GM18507 (cell line): ENCODE measurements around the gene GXYLT1.
"Not testable (repeated sequence)": the region's sequence is repeated elsewhere in the genome, so short reads cannot be mapped to it uniquely, and the experiment has no call there.

Source experiments
- DNase-seq: peaks from one replicate; pipeline ENCODE4 v3.0.0; 2011; ENCODE audit warnings: low read depth; ENCODE audit not compliant: insufficient read length; ENCODE audit errors: extremely low spot score
- FAIRE-seq: peaks from 2 replicates; lab custom pipeline; 2011; peaks lifted over from hg19 to GRCh38; lab: Jason Lieb, UNC

The GXYLT1 gene

GRCh38 chr12:42145552-42146215 is 1.0 kb upstream of the GXYLT1 start:
- FAIRE-seq (no peak), DNase-seq (no peak)

- FAIRE-seq: no peak
- no peak for DNase-seq
Measured at GRCh38 chr12:42145197-42145549, 499 bp upstream of the GXYLT1 start.

- DNase-seq (no peak), FAIRE-seq (no peak)
Measured at GRCh38 chr12:42144158-42144407, 591 bp downstream of the GXYLT1 start.

- DNase-seq: no peak
- FAIRE-seq: peak; percentile 59
Measured at GRCh38 chr12:42143452-42144157, 1.1 kb downstream of the GXYLT1 start.

GRCh38 chr12:42141981-42142606 is 2.6 kb downstream of the GXYLT1 start:
- DNase-seq (no peak), FAIRE-seq (no peak)

- FAIRE-seq (no peak), DNase-seq (no peak)
Measured at GRCh38 chr12:42140901-42141300, 3.8 kb downstream of the GXYLT1 start.

- FAIRE-seq: no peak
- DNase-seq: no peak
Measured at GRCh38 chr12:42135259-42135814, 9.3 kb downstream of the GXYLT1 start.

- DNase-seq (no peak), FAIRE-seq (no peak)
Measured at GRCh38 chr12:42130672-42131402, 13.8 kb downstream of the GXYLT1 start.

- DNase-seq: no peak
- peak; percentile 36 for FAIRE-seq
Measured at GRCh38 chr12:42129595-42130204, 15.0 kb downstream of the GXYLT1 start.

GRCh38 chr12:42128888-42129287 is 15.8 kb downstream of the GXYLT1 start:
- DNase-seq (no peak), FAIRE-seq (no peak)

- no peak for FAIRE-seq
- no peak for DNase-seq
Measured at GRCh38 chr12:42128327-42128726, 16.3 kb downstream of the GXYLT1 start.

GRCh38 chr12:42126963-42127362 is 17.7 kb downstream of the GXYLT1 start:
- FAIRE-seq (no peak), DNase-seq (no peak)

GRCh38 chr12:42125388-42125767 is 19.3 kb downstream of the GXYLT1 start:
- FAIRE-seq (peak; percentile 36), DNase-seq (no peak)

- FAIRE-seq (peak; percentile 33), DNase-seq (no peak)
Measured at GRCh38 chr12:42124764-42125387, 19.8 kb downstream of the GXYLT1 start.

- no peak for DNase-seq
- FAIRE-seq: peak; percentile 24
Measured at GRCh38 chr12:42119085-42119633, 25.5 kb downstream of the GXYLT1 start.

GRCh38 chr12:42118136-42118879 is 26.4 kb downstream of the GXYLT1 start:
- FAIRE-seq (no peak), DNase-seq (no peak)

GRCh38 chr12:42109031-42109430 is 35.6 kb downstream of the GXYLT1 start:
- DNase-seq: no peak
- no peak for FAIRE-seq

- not testable (repeated sequence) for DNase-seq, FAIRE-seq
Measured at GRCh38 chr12:42106791-42107190, 37.9 kb downstream of the GXYLT1 start.
